Neural progenitor cell (in vitro differentiated cells): ENCODE measurements around the gene EP400. TPM values are rescaled to one million over a fixed set of nuclear protein-coding genes. Genes with fewer than 3 reads are reported as not detected.

Experiments
- DNase-seq: peaks from one replicate; pipeline ENCODE4 v3.0.0-alpha.2; 2016; ENCODE audit warnings: low spot score
- H2AFZ ChIP-seq: fragments of 200-600 bp; sonication (generic); replicated peaks from 2 replicates; pipeline ENCODE4 v1.6.1; 2016; ENCODE audit warnings: antibody characterized with exemption
- H3F3A ChIP-seq: fragments of 200-600 bp; sonication (generic); 2 replicates; pipeline ENCODE4 v1.6.1; 2016; ENCODE audit warnings: antibody characterized with exemption, low read depth
- H3K27ac ChIP-seq: fragments of 200-600 bp; sonication (generic); 2 replicates; pipeline ENCODE4 v1.5.1; 2016; ENCODE audit warnings: mild to moderate bottlenecking
- H3K27me3 ChIP-seq: fragments of 200-600 bp; sonication (generic); 2 replicates; pipeline ENCODE4 v1.6.1; 2016; ENCODE audit warnings: mild to moderate bottlenecking, moderate library complexity
- H3K36me3 ChIP-seq: fragments of 200-600 bp; sonication (generic); 2 replicates; pipeline ENCODE4 v1.5.1; 2016
- H3K4me1 ChIP-seq: fragments of 200-600 bp; sonication (generic); 2 replicates; pipeline ENCODE4 v1.6.1; 2016; ENCODE audit warnings: mixed run types
- H3K4me2 ChIP-seq: fragments of 200-600 bp; sonication (generic); 2 replicates; pipeline ENCODE4 v1.6.1; 2016
- H3K4me3 ChIP-seq: fragments of 200-600 bp; sonication (generic); 2 replicates; pipeline ENCODE4 v1.5.1; 2016
- H3K79me2 ChIP-seq: fragments of 200-600 bp; sonication (generic); 2 replicates; pipeline ENCODE4 v1.6.1; 2016; ENCODE audit warnings: low read depth
- H3K9ac ChIP-seq: fragments of 200-600 bp; sonication (generic); 2 replicates; pipeline ENCODE4 v1.6.1; 2016
- H3K9me3 ChIP-seq: fragments of 200-600 bp; sonication (generic); 2 replicates; pipeline ENCODE4 v1.5.1; 2016; ENCODE audit warnings: low read depth
- H4K20me1 ChIP-seq: fragments of 200-600 bp; sonication (generic); 2 replicates; pipeline ENCODE4 v1.6.1; 2016; ENCODE audit warnings: low read depth
- H3K27ac Mint-ChIP-seq: 3 replicates; pipeline ENCODE4 v1.8.0; 2021; ENCODE audit warnings: mixed read lengths
- H3K27me3 Mint-ChIP-seq: 2 replicates; pipeline ENCODE4 v1.8.0; 2022; ENCODE audit warnings: low read depth, mild to moderate bottlenecking, inconsistent platforms, moderate library complexity, mixed read lengths; ENCODE audit not compliant: insufficient read depth
- H3K36me3 Mint-ChIP-seq: 3 replicates; pipeline ENCODE4 v1.8.0; 2021; ENCODE audit warnings: mixed read lengths
- H3K4me1 Mint-ChIP-seq: 3 replicates; pipeline ENCODE4 v1.8.0; 2021; ENCODE audit warnings: mixed read lengths
- H3K4me3 Mint-ChIP-seq: 3 replicates; pipeline ENCODE4 v1.8.0; 2021; ENCODE audit warnings: mild to moderate bottlenecking, moderate library complexity, mixed read lengths
- H3K9me3 Mint-ChIP-seq: 3 replicates; pipeline ENCODE4 v1.8.0; 2020; ENCODE audit warnings: mixed read lengths
- CTCF ChIP-seq: fragments of 200-600 bp; sonication (generic); IDR thresholded peaks from 2 replicates; pipeline ENCODE4 v1.5.1; 2017; ENCODE audit warnings: antibody characterized with exemption, mild to moderate bottlenecking
- EZH2 ChIP-seq: fragments of 200-600 bp; sonication (generic); IDR thresholded peaks from 2 replicates; pipeline ENCODE4 v1.6.1; 2017; ENCODE audit warnings: antibody characterized with exemption, mild to moderate bottlenecking, moderate library complexity
- EZH2phosphoT487 ChIP-seq: fragments of 200-600 bp; sonication (generic); IDR thresholded peaks from 2 replicates; pipeline ENCODE4 v1.6.1; 2017; ENCODE audit warnings: antibody characterized with exemption
- total RNA-seq: library from RNA; depleted of rRNA; stranded (reverse); fragments of >200 nt; gene quantifications from 2 replicates; pipeline ENCODE4 v1.2.3, GENCODE V29; 2015; ENCODE audit warnings: low replicate concordance

The EP400 gene
- total RNA-seq, 1 donor from 2014 or later: 16.3 TPM

- H3K27me3 ChIP-seq: no peaks in the 10 kb centered on the region
- no peak overlapping the region for H3K4me3 ChIP-seq
- H3K4me1 Mint-ChIP-seq: no peaks in the 10 kb centered on the region
- H3K9me3 Mint-ChIP-seq: no peaks in the 10 kb centered on the region
- H3K27ac ChIP-seq: no peak overlapping the region
- H3K79me2 ChIP-seq: no peaks in the 10 kb centered on the region
- H3K4me1 ChIP-seq: no peaks in the 10 kb centered on the region
- no peak for DNase-seq
- H3K36me3 Mint-ChIP-seq: peaks cover 4% of the 10 kb centered on the region
- no peak overlapping the region for H3K4me2 ChIP-seq
- H3K4me3 Mint-ChIP-seq: no peak overlapping the region
- peaks cover 24% of the 10 kb centered on the region for H4K20me1 ChIP-seq
- H3K9me3 ChIP-seq: no peaks in the 10 kb centered on the region
- H3F3A ChIP-seq: no peaks in the 10 kb centered on the region
- no peaks in the 10 kb centered on the region for H3K36me3 ChIP-seq
- no peak overlapping the region for H3K27ac Mint-ChIP-seq
- no peak overlapping the region for H3K9ac ChIP-seq
- no peak for TF ChIP-seq EZH2
- no peak for TF ChIP-seq EZH2phosphoT487
- no peak for TF ChIP-seq CTCF
- no peak overlapping the region for H2AFZ ChIP-seq
- H3K27me3 Mint-ChIP-seq: peaks cover 3% of the 10 kb centered on the region
Observed at GRCh38 chr12:131910302-131911027, 39.3 kb upstream of the EP400 start.

GRCh38 chr12:131911028-131911650, 38.6 kb upstream of the EP400 start:
- Histone ChIP-seq H3K4me1 (no peaks in the 10 kb centered on the region), H3K79me2 (no peaks in the 10 kb centered on the region), H3K9me3 (no peaks in the 10 kb centered on the region), H3K4me2 (no peak overlapping the region), H3K27ac (no peak overlapping the region), H3K4me3 (no peak overlapping the region), H4K20me1 (peaks cover 19% of the 10 kb centered on the region), H3K36me3 (no peaks in the 10 kb centered on the region), H2AFZ (no peak overlapping the region), H3K27me3 (no peaks in the 10 kb centered on the region), H3F3A (no peaks in the 10 kb centered on the region), H3K9ac (no peak overlapping the region)
- H3K9me3 Mint-ChIP-seq: no peaks in the 10 kb centered on the region
- no peaks in the 10 kb centered on the region for H3K4me1 Mint-ChIP-seq
- H3K27ac Mint-ChIP-seq: no peak overlapping the region
- H3K27me3 Mint-ChIP-seq: peaks cover 3% of the 10 kb centered on the region
- H3K4me3 Mint-ChIP-seq: no peak overlapping the region
- peaks cover 2% of the 10 kb centered on the region for H3K36me3 Mint-ChIP-seq
- TF ChIP-seq EZH2 (no peak), CTCF (no peak), EZH2phosphoT487 (no peak)
- DNase-seq: no peak

- no peak for DNase-seq
- H3K9me3 Mint-ChIP-seq: no peaks in the 10 kb centered on the region
- Histone ChIP-seq H3K79me2 (no peaks in the 10 kb centered on the region), H3K4me1 (no peaks in the 10 kb centered on the region), H3K4me2 (no peak overlapping the region), H3F3A (no peaks in the 10 kb centered on the region), H2AFZ (no peak overlapping the region), H4K20me1 (peaks cover 11% of the 10 kb centered on the region), H3K36me3 (no peaks in the 10 kb centered on the region), H3K27ac (no peak overlapping the region), H3K4me3 (no peak overlapping the region), H3K9ac (no peak overlapping the region), H3K9me3 (no peaks in the 10 kb centered on the region), H3K27me3 (no peaks in the 10 kb centered on the region)
- peaks cover 3% of the 10 kb centered on the region for H3K27me3 Mint-ChIP-seq
- TF ChIP-seq EZH2phosphoT487 (no peak), CTCF (no peak)
- peaks cover 2% of the 10 kb centered on the region for H3K36me3 Mint-ChIP-seq
- H3K4me1 Mint-ChIP-seq: no peaks in the 10 kb centered on the region
- H3K27ac Mint-ChIP-seq: no peak overlapping the region
- H3K4me3 Mint-ChIP-seq: no peak overlapping the region
Observed at GRCh38 chr12:131911851-131912477, 37.8 kb upstream of the EP400 start.
